Mesenteric fat pad (tissue), 1 donor: ENCODE data around the gene CSF1R. TPM values are rescaled to one million over a fixed set of nuclear protein-coding genes. Genes with fewer than 3 reads are reported as not detected.

Source experiments
- DNase-seq: peaks from one replicate; pipeline ENCODE4 v3.0.0-alpha.2; 2020; ENCODE audit warnings: low spot score
- total RNA-seq: library from RNA; stranded (reverse); fragmentation: NEBNext Ultra II Directional; extraction: Animal tissue kit (Norgen Biotek cat#: 25700); gene quantifications from one replicate; pipeline ENCODE4 v1.2.1, GENCODE V29; 2021
- donor health status: DM: yes; HTN: yes; CAD: no.

Gene CSF1R
- total RNA-seq, 1 donor from 2014 or later, result 58.6 TPM

GRCh38 chr5:150073677-150074076 is 12.7 kb downstream of the CSF1R start:
- no peak for DNase-seq

- DNase-seq, result peak; percentile 73
Measured at GRCh38 chr5:150073086-150073625, 13.2 kb downstream of the CSF1R start.

GRCh38 chr5:150070821-150071220 is 15.5 kb downstream of the CSF1R start:
- peak; percentile 55 for DNase-seq

GRCh38 chr5:150069672-150070627 is 16.4 kb downstream of the CSF1R start:
- peak; percentile 64 for DNase-seq

GRCh38 chr5:150068961-150069645 is 17.3 kb downstream of the CSF1R start:
- DNase-seq, result peak; percentile 74

GRCh38 chr5:150068472-150068871 is 17.9 kb downstream of the CSF1R start:
- no peak for DNase-seq

GRCh38 chr5:150068071-150068470 is 18.3 kb downstream of the CSF1R start:
- DNase-seq, result peak; percentile 88

GRCh38 chr5:150067405-150067960 is 18.9 kb downstream of the CSF1R start:
- no peak for DNase-seq

- DNase-seq, result peak; percentile 78
Measured at GRCh38 chr5:150066901-150067396, 19.4 kb downstream of the CSF1R start.

- DNase-seq, result peak; percentile 26
Measured at GRCh38 chr5:150066436-150066835, 19.9 kb downstream of the CSF1R start.

GRCh38 chr5:150065886-150066285 is 20.5 kb downstream of the CSF1R start:
- no peak for DNase-seq

- no peak for DNase-seq
Measured at GRCh38 chr5:150065346-150065745, 21.0 kb downstream of the CSF1R start.

- no peak for DNase-seq
Measured at GRCh38 chr5:150064681-150065220, 21.6 kb downstream of the CSF1R start.

- DNase-seq, result no peak
Measured at GRCh38 chr5:150063638-150064037, 22.7 kb downstream of the CSF1R start.

GRCh38 chr5:150062216-150062922 is 24.0 kb downstream of the CSF1R start:
- peak; percentile 37 for DNase-seq

GRCh38 chr5:150061538-150061995 is 24.8 kb downstream of the CSF1R start:
- DNase-seq, result peak; percentile 77

GRCh38 chr5:150060471-150060870 is 25.9 kb downstream of the CSF1R start:
- peak; percentile 53 for DNase-seq

GRCh38 chr5:150059623-150060022 is 26.7 kb downstream of the CSF1R start:
- DNase-seq, result peak; percentile 84

GRCh38 chr5:150058480-150059126 is 27.8 kb downstream of the CSF1R start:
- peak; percentile 55 for DNase-seq

GRCh38 chr5:150057996-150058395 is 28.4 kb downstream of the CSF1R start:
- DNase-seq, result no peak
